GM10266 (cell line): ENCODE measurements around the gene GOLGA6L1.
"Not testable (repeated sequence)": the region's sequence is repeated elsewhere in the genome, so short reads cannot be mapped to it uniquely, and the experiment has no call there.

Experiments
- DNase-seq: peaks from one replicate; pipeline ENCODE4 v3.0.0; 2012; ENCODE audit errors: extremely low spot score
- CTCF ChIP-seq: IDR thresholded peaks from 2 replicates; pipeline ENCODE4 v1.5.1; 2012; ENCODE audit warnings: mild to moderate bottlenecking, low read depth; ENCODE audit not compliant: control insufficient read depth, insufficient read depth; ENCODE audit errors: missing control alignments

The GOLGA6L1 gene

GRCh38 chr15:23136722-23137121 is at the start of gene GOLGA6L1:
TSS of gene GOLGA6L1 (minus strand) at chr15:23136822. CDS start at chr15:23136731, 91 bp downstream.
- DNase-seq: not testable (repeated sequence)

- DNase-seq: not testable (repeated sequence)
Measured at GRCh38 chr15:23181201-23181600, 44.6 kb upstream of the GOLGA6L1 start.

- not testable (repeated sequence) for DNase-seq
Measured at GRCh38 chr15:23180547-23180927, 43.9 kb upstream of the GOLGA6L1 start.

GRCh38 chr15:23179768-23180546 is 43.3 kb upstream of the GOLGA6L1 start:
- peak; percentile 2 for DNase-seq

GRCh38 chr15:23176683-23177082 is 40.1 kb upstream of the GOLGA6L1 start:
- not testable (repeated sequence) for DNase-seq

- not testable (repeated sequence) for DNase-seq
Measured at GRCh38 chr15:23175606-23176005, 39.0 kb upstream of the GOLGA6L1 start.

GRCh38 chr15:23174609-23175140 is 38.1 kb upstream of the GOLGA6L1 start:
- not testable (repeated sequence) for DNase-seq

- not testable (repeated sequence) for DNase-seq
Measured at GRCh38 chr15:23132787-23133186, 3.8 kb downstream of the GOLGA6L1 start.

GRCh38 chr15:23118208-23118607 is 18.4 kb downstream of the GOLGA6L1 start:
- no peak for TF ChIP-seq CTCF
- no peak for DNase-seq

- DNase-seq: no peak
- TF ChIP-seq CTCF: no peak
Measured at GRCh38 chr15:23095796-23096195, 40.8 kb downstream of the GOLGA6L1 start.

GRCh38 chr15:23083115-23083514 is 53.5 kb downstream of the GOLGA6L1 start:
- no peak for DNase-seq
- TF ChIP-seq CTCF: no peak

GRCh38 chr15:23081996-23082737 is 54.5 kb downstream of the GOLGA6L1 start:
- DNase-seq: not testable (repeated sequence)
